ENCODE data around the gene FOXG1. TPM values are rescaled to one million over a fixed set of nuclear protein-coding genes. Genes with fewer than 3 reads are reported as not detected.

FOXG1 gene
- total and polyA plus RNA-seq, 2 donors (not counting 3 experiments of a cell fraction or from before 2014, with no cell fraction given), result not detected

DNA sequence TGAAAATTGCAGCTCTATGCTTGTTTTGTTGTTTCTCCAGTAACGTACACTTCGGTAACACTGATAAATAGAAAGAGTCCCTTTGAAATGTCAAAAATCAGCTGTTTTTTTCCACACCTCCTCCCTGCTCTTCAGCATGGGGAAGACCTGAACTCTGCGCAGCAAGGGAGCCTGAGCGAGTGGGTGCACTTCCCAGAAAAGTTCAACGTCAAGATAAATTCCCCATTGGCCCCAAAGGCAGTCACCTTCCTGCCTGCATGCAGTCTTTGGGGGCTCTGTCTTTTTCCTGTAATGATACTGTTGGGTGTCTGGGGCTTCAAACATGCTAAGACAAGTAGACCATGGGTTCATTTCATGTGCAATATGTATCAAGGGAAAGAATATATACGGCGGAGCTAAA, 8.8 kb upstream of the FOXG1 start:
- H3K9ac ChIP-seq (replicated peaks; ENCODE audit: extremely low read depth, insufficient read depth, low read length), result no peak overlapping the region

More for the DNA sequence above, 8.8 kb upstream of the FOXG1 start:
- Histone ChIP-seq H3K9me1 (replicated peaks; ENCODE audit: control insufficient read depth, extremely low read depth, insufficient read depth, low read length) (no peaks in the 10 kb centered on the region), H3K9me3 (replicated peaks; ENCODE audit: control insufficient read depth, insufficient read depth, low read length) (no peaks in the 10 kb centered on the region), H2AFZ (ENCODE audit: low read depth, low read length) (no peak overlapping the region), H3K4me3 (replicated peaks in 1 of 3; ENCODE audit: insufficient read depth in 1 of 3, low read depth in 1 of 3, low read length in 3 of 3) (no peak overlapping the region), H3K4me1 (ENCODE audit: control insufficient read depth, extremely low read depth, insufficient read depth, low read length) (peaks cover 3% of the 10 kb centered on the region), H3K4me2 (ENCODE audit: insufficient read depth, low read length) (no peak overlapping the region), H3K27ac (ENCODE audit: insufficient read depth, low read depth, low read length) (no peak overlapping the region), H3K27me3 (ENCODE audit: control insufficient read depth in 2 of 2, insufficient read depth in 2 of 2, low read length in 2 of 2) (peaks cover 71 to 92% of the 10 kb centered on the region in 2 experiments), H4K20me1 (replicated peaks; ENCODE audit: control insufficient read depth, extremely low read depth, insufficient read depth, low read length) (no peaks in the 10 kb centered on the region), H3K79me2 (ENCODE audit: control insufficient read depth, insufficient read depth, low read length) (no peaks in the 10 kb centered on the region), H3K36me3 (ENCODE audit: control insufficient read depth in 2 of 2, extremely low read depth in 1 of 2, insufficient read depth in 2 of 2, low read length in 2 of 2) (no peaks in the 10 kb centered on the region)
- no peak for FAIRE-seq
- ChIA-PET CTCF (interaction anchor here (0.7 to 4.4 kb wide), 30 partner anchors 8 to 1764 kb away, joined by 3 to 51 read pairs (median 5); partner anchors contain the start of gene FOXG1), POLR2A (no interaction called here)
- intact Hi-C loops (cut with micrococcal nuclease), result loop anchor here (1.0 to 10.0 kb wide), 5 partner anchors 260 to 1767 kb away; no protein-coding TSS in a partner anchor
- TF ChIP-seq MYC (IDR thresholded peaks at IDR 0.05; ENCODE audit: low read depth, low read length) (no peak), CTCF (IDR thresholded peaks at IDR 0.05; ENCODE audit: extremely low read depth in 1 of 2, insufficient read depth in 1 of 2, low read depth in 1 of 2, low read length in 2 of 2) (no peak), GATA2 (IDR thresholded peaks at IDR 0.05; ENCODE audit: insufficient read depth, insufficient read length, low read depth, low read length) (no peak), EZH2 (IDR thresholded peaks at IDR 0.05; ENCODE audit: borderline replicate concordance, low read depth, low read length, severe bottlenecking) (no peak), JUN (IDR thresholded peaks at IDR 0.05; ENCODE audit: borderline replicate concordance, insufficient read depth, insufficient read length, low read depth) (no peak), POLR2A (IDR thresholded peaks at IDR 0.05; ENCODE audit: low read depth, low read length) (no peak), FOS (IDR thresholded peaks at IDR 0.05; ENCODE audit: borderline replicate concordance, insufficient read depth, low read length) (no peak), POLR2AphosphoS5 (IDR thresholded peaks at IDR 0.05; ENCODE audit: insufficient read depth, low read depth, low read length) (no peak)
- TF ChIP-seq, protein P1, sequence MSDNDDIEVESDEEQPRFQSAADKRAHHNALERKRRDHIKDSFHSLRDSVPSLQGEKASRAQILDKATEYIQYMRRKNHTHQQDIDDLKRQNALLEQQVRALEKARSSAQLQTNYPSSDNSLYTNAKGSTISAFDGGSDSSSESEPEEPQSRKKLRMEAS (IDR thresholded peaks at IDR 0.05; ENCODE audit: insufficient read depth, insufficient read length), result no peak
- dilution Hi-C loops (cut with MboI; ENCODE audit: extremely low pct_ligation_motif_present, low sequenced_read_pairs), result no loop called here
- DNase-seq (ENCODE audit: low read depth, low spot score), result no peak
- no TSS peak for BruUV-seq (replicated peaks)

All from endothelial cell of umbilical vein (primary cell).